Skeletal muscle tissue (tissue), 4 donors: ENCODE data around the gene OBI1. TPM values are rescaled to one million over a fixed set of nuclear protein-coding genes. Genes with fewer than 3 reads are reported as not detected.
A peak's percentile ranks its signal among the peaks of the same experiment; 100 is the strongest.

ENCODE experiments used
- H3K27ac ChIP-seq: one replicate; pipeline ENCODE4 v1.7.0; 2013; ENCODE audit warnings: mild to moderate bottlenecking, low read depth, low read length, inconsistent platforms
- H3K27me3 ChIP-seq, 3 donors: one replicate each; pipeline ENCODE4 v1.7.0; 2013; ENCODE audit warnings: low read length in 3 of 3; ENCODE audit not compliant: control insufficient read depth in 3 of 3, insufficient read depth in 3 of 3
- H3K36me3 ChIP-seq, 3 donors: one replicate each; pipeline ENCODE4 v1.7.0; 2013; ENCODE audit warnings: low read length in 3 of 3; ENCODE audit not compliant: control insufficient read depth in 3 of 3, insufficient read depth in 3 of 3
- H3K4me1 ChIP-seq, 3 donors: one replicate each; pipeline ENCODE4 v1.7.0; 2013; ENCODE audit warnings: low read length in 3 of 3, mild to moderate bottlenecking in 3 of 3; ENCODE audit not compliant: control insufficient read depth in 3 of 3, insufficient read depth in 3 of 3
- H3K4me3 ChIP-seq, 3 donors: one replicate each; pipeline ENCODE4 v1.7.0; 2013; ENCODE audit warnings: low read length in 3 of 3
- H3K9ac ChIP-seq, 3 donors: one replicate each; pipeline ENCODE4 v1.7.0; 2013; ENCODE audit warnings: low read length in 3 of 3, mild to moderate bottlenecking in 3 of 3, moderate library complexity in 2 of 3, low read depth in 1 of 3
- H3K9me3 ChIP-seq, 3 donors: one replicate each; pipeline ENCODE4 v1.7.0; 2013; ENCODE audit warnings: low read length in 3 of 3; ENCODE audit not compliant: control insufficient read depth in 3 of 3
- total RNA-seq: library from RNA; depleted of rRNA; stranded (reverse); fragments of >200 nt; gene quantifications from one replicate; pipeline ENCODE4 v1.2.3, GENCODE V29; 2014
- donor health status: Osteomylitis.

OBI1 gene
- total RNA-seq, 1 donor from 2014 or later, result 13.6 TPM

GRCh38 chr13:78604782-78605611 is 54.0 kb downstream of the OBI1 start:
- Histone ChIP-seq H3K27ac (no peak overlapping the region), H3K36me3 (peaks cover 0 to 2% (median 0%) of the 10 kb centered on the region in 3 donors), H3K9ac (no peak overlapping the region), H3K27me3 (peaks cover 84 to 93% (median 92%) of the 10 kb centered on the region in 3 donors), H3K4me1 (peaks cover 26 to 36% (median 26%) of the 10 kb centered on the region in 3 donors), H3K9me3 (peaks cover 0 to 2% (median 0%) of the 10 kb centered on the region in 3 donors), H3K4me3 (no peak overlapping the region)

- Histone ChIP-seq H3K9ac (peak within 1 kb of the TSS in 1 of 3 donors; percentile 25), H3K27ac (no peak within 1 kb of the TSS), H3K4me1 (peaks cover 15 to 24% (median 18%) of the 10 kb centered on the region in 3 donors), H3K4me3 (peak within 1 kb of the TSS; percentile 59 to 77 (median 74)), H3K9me3 (peaks cover 0 to 2% (median 0%) of the 10 kb centered on the region in 3 donors), H3K36me3 (peaks cover 0 to 2% (median 0%) of the 10 kb centered on the region in 3 donors), H3K27me3 (peaks cover 87 to 93% (median 90%) of the 10 kb centered on the region in 3 donors)
Observed at GRCh38 chr13:78603240-78603957, 55.6 kb downstream of the OBI1 start, which contains the start of gene POU4F1. Gene POU4F1 (minus strand): TSS chr13:78603552. CDS start chr13:78603326, 226 bp downstream.

GRCh38 chr13:78602561-78603239 is 56.3 kb downstream of the OBI1 start:
- H3K36me3 ChIP-seq, result peaks cover 0 to 2% (median 0%) of the 10 kb centered on the region in 3 donors

GRCh38 chr13:78601874-78602560 is 56.9 kb downstream of the OBI1 start:
- Histone ChIP-seq H3K4me3 (peak overlapping the region; percentile 35 to 77 (median 74)), H3K9ac (no peak overlapping the region), H3K4me1 (peaks cover 12 to 20% (median 15%) of the 10 kb centered on the region in 3 donors), H3K27me3 (peaks cover 84 to 91% (median 88%) of the 10 kb centered on the region in 3 donors), H3K27ac (no peak overlapping the region), H3K36me3 (peaks cover 0 to 2% (median 0%) of the 10 kb centered on the region in 3 donors), H3K9me3 (no peaks in the 10 kb centered on the region)

More at GRCh38 chr13:78602561-78603239, 56.3 kb downstream of the OBI1 start:
- Histone ChIP-seq H3K27me3 (peaks cover 84 to 91% (median 88%) of the 10 kb centered on the region in 3 donors), H3K4me3 (peak overlapping the region; percentile 56 to 77 (median 74)), H3K9ac (no peak overlapping the region), H3K9me3 (peaks cover 0 to 2% (median 0%) of the 10 kb centered on the region in 3 donors), H3K27ac (no peak overlapping the region), H3K4me1 (peaks cover 12 to 20% (median 15%) of the 10 kb centered on the region in 3 donors)

- Histone ChIP-seq H3K9ac (no peak overlapping the region), H3K27me3 (peaks cover 83 to 89% (median 88%) of the 10 kb centered on the region in 3 donors), H3K9me3 (no peaks in the 10 kb centered on the region), H3K4me3 (peak overlapping the region in 1 of 3 donors; percentile 22), H3K4me1 (peaks cover 12 to 20% (median 15%) of the 10 kb centered on the region in 3 donors), H3K27ac (no peak overlapping the region), H3K36me3 (peaks cover 0 to 2% (median 0%) of the 10 kb centered on the region in 3 donors)
Observed at GRCh38 chr13:78601124-78601873, 57.7 kb downstream of the OBI1 start.

- no peaks in the 10 kb centered on the region for H3K9me3 ChIP-seq
- H3K27ac ChIP-seq, result no peak overlapping the region
- H3K36me3 ChIP-seq, result peaks cover 0 to 2% (median 0%) of the 10 kb centered on the region in 3 donors
- H3K4me3 ChIP-seq, result no peak overlapping the region
- H3K27me3 ChIP-seq, result peaks cover 83 to 89% (median 89%) of the 10 kb centered on the region in 3 donors
- peaks cover 12 to 24% (median 15%) of the 10 kb centered on the region in 3 donors for H3K4me1 ChIP-seq
- H3K9ac ChIP-seq, result no peak overlapping the region
Observed at GRCh38 chr13:78600280-78600883, 58.6 kb downstream of the OBI1 start.

- peaks cover 83 to 89% (median 85%) of the 10 kb centered on the region in 3 donors for H3K27me3 ChIP-seq
- H3K4me1 ChIP-seq, result peaks cover 12 to 24% (median 15%) of the 10 kb centered on the region in 3 donors
- H3K9ac ChIP-seq, result no peak overlapping the region
- no peaks in the 10 kb centered on the region for H3K9me3 ChIP-seq
- H3K27ac ChIP-seq, result no peak overlapping the region
- H3K36me3 ChIP-seq, result peaks cover 0 to 2% (median 0%) of the 10 kb centered on the region in 3 donors
- H3K4me3 ChIP-seq, result no peak overlapping the region
Observed at GRCh38 chr13:78599645-78600279, 59.2 kb downstream of the OBI1 start.

GRCh38 chr13:78598966-78599644 is 59.9 kb downstream of the OBI1 start:
- Histone ChIP-seq H3K9me3 (no peaks in the 10 kb centered on the region), H3K36me3 (peaks cover 0 to 2% (median 0%) of the 10 kb centered on the region in 3 donors), H3K27me3 (peaks cover 84 to 89% (median 85%) of the 10 kb centered on the region in 3 donors), H3K9ac (no peak overlapping the region), H3K4me1 (peaks cover 12 to 24% (median 15%) of the 10 kb centered on the region in 3 donors), H3K4me3 (no peak overlapping the region), H3K27ac (no peak overlapping the region)
